Measurements from ENCODE around the gene UNKL.
A peak's percentile ranks its signal among the peaks of the same experiment; 100 is the strongest.

UNKL gene

GRCh38 chr16:1433263-1433560 is 18.7 kb upstream of the UNKL start:
- DNase-seq (ENCODE audit: insufficient read length, low spot score) (no peak), FAIRE-seq (no peak)
- TF ChIP-seq TAF1 (IDR thresholded peaks at IDR 0.05; ENCODE audit: low read depth, low read length), result no peak
- no peak for TF ChIP-seq PAX5 (IDR thresholded peaks at IDR 0.05; ENCODE audit: insufficient read depth, low read length, severe bottlenecking)
- TF ChIP-seq POU2F2 (IDR thresholded peaks at IDR 0.05; ENCODE audit: low read depth, low read length), result no peak
- TF ChIP-seq POLR2A (IDR thresholded peaks at IDR 0.05; ENCODE audit: low read depth, low read length), result no peak
- TF ChIP-seq SPI1 (IDR thresholded peaks at IDR 0.05; ENCODE audit: low read depth, low read length), result no peak
- TF ChIP-seq POLR2AphosphoS5 (IDR thresholded peaks at IDR 0.05; ENCODE audit: low read depth, low read length), result no peak

DNA sequence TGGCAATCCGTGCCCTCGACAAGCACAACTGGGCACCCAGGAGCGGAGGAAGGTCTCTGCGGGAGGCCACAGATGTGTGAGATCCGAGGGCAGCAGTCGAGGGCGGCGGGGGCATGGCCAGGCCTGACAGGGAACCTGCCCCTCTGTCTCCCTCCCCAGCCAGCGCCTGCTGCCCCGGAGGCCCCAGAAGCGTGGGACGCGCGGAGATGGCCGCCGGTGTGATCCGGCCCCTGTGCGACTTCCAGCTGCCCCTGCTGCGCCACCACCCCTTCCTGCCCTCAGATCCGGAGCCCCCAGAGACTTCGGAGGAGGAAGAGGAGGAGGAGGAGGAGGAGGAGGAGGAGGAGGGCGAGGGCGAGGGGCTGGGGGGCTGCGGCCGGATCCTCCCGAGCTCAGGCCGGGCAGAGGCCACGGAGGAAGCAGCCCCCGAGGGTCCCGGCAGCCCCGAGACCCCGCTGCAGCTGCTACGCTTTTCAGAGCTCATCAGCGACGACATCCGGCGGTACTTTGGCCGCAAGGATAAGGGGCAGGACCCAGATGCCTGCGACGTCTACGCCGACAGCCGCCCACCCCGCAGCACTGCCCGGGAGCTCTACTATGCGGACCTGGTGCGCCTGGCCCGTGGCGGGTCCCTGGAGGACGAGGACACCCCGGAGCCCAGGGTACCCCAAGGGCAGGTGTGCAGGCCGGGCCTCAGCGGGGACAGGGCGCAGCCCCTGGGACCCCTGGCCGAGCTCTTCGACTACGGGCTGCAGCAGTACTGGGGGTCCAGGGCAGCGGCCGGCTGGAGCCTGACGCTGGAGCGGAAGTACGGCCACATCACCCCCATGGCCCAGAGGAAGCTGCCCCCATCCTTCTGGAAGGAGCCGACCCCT is 18.1 kb upstream of the UNKL start:
- TF ChIP-seq PAX5 (IDR thresholded peaks at IDR 0.05; ENCODE audit: insufficient read depth, low read length, severe bottlenecking) (no peak), POU2F2 (IDR thresholded peaks at IDR 0.05; ENCODE audit: low read depth, low read length) (no peak), POLR2A (IDR thresholded peaks at IDR 0.05; ENCODE audit: low read depth, low read length) (no peak), TAF1 (IDR thresholded peaks at IDR 0.05; ENCODE audit: low read depth, low read length) (no peak), POLR2AphosphoS5 (IDR thresholded peaks at IDR 0.05; ENCODE audit: low read depth, low read length) (no peak), SPI1 (IDR thresholded peaks at IDR 0.05; ENCODE audit: low read depth, low read length) (no peak)
- FAIRE-seq (no peak), DNase-seq (ENCODE audit: insufficient read length, low spot score) (no peak)

DNA sequence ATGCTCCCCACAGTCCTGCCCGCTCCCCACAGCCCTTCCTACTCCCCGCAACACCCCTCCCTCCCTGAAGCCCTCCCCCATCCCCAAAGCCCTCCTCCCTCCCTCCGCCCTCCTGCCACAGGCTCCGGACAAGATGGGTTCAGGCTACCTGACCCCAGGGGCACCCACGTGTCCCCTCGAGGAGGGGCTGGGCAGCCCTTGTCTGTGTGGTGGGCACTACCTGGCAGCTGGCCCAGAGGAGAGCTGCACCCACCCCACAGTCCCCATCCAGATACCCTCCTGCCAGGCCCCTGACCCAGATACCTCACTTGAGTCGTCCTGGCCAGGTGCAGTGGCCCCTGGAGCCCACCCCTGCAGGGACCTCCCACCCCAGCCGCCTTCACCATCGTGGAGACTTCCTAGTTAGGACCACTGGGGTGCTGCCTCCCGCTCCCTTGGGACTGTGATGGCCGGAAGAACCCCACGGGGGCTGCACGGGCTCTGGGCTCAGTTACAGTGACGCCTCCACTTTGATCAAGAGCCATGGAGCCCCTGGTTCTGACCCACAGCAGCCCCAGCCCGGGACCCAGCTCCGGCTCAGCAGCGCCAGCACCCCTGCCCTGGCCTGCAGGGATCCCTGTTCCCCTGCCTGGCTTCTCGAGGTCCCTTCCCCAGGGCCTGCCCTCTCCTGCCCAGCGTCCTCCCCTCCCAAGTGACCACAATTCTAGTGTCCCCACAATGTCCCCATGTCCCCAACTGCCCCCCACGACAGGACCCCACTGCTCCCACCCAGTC is 17.2 kb upstream of the UNKL start:
- no peak for TF ChIP-seq SPI1 (IDR thresholded peaks at IDR 0.05; ENCODE audit: low read depth, low read length)
- TF ChIP-seq POLR2AphosphoS5 (IDR thresholded peaks at IDR 0.05; ENCODE audit: low read depth, low read length), result no peak
- no peak for TF ChIP-seq POLR2A (IDR thresholded peaks at IDR 0.05; ENCODE audit: low read depth, low read length)
- no peak for TF ChIP-seq PAX5 (IDR thresholded peaks at IDR 0.05; ENCODE audit: insufficient read depth, low read length, severe bottlenecking)
- no peak for TF ChIP-seq POU2F2 (IDR thresholded peaks at IDR 0.05; ENCODE audit: low read depth, low read length)
- no peak for TF ChIP-seq TAF1 (IDR thresholded peaks at IDR 0.05; ENCODE audit: low read depth, low read length)
- no peak for FAIRE-seq
- no peak for DNase-seq (ENCODE audit: insufficient read length, low spot score)

DNA sequence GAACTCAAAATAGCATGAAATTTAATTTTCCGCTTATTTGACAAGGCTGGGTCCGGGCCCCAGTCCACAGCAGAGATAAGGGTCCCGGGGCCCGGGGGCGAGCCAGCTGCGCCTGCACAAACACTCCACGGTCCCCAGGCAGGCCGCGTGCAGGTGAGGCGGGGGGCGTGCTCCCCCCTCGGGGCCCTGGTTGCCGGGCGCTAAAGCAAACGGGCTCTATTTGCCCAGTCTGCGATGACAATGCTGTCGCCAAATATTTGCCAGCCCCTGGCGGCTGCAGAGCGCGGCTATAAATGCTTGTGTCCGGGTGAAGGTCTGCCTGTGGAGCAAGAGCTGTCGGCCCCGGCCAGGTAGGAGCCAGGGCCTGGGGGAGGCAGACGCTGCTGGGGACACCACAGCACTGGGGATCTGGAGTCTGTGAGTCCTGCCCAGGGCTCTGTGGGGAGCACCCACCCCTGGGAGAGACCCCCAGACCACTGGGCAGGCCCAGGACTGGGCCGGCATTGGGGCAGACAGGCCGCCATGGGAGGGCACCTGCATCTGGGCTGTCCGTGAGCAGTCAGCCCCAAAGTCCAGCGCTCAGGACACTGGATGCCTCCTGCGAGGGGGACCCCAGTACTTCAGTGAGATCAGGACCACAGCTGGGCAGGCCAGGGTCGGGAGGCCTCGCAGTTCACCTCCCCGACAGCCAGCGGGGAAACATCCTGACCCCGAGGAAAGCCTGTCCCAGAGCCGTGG is 16.4 kb upstream of the UNKL start, which contains the start of gene PERCC1:
TSS of gene PERCC1 (plus strand) at position 320 of the 738 bp plus-strand sequence. CDS start 1,516 bp downstream, outside the sequence.
- FAIRE-seq (no peak), DNase-seq (ENCODE audit: insufficient read length, low spot score) (no peak)
- no peak for TF ChIP-seq SPI1 (IDR thresholded peaks at IDR 0.05; ENCODE audit: low read depth, low read length)

DNA sequence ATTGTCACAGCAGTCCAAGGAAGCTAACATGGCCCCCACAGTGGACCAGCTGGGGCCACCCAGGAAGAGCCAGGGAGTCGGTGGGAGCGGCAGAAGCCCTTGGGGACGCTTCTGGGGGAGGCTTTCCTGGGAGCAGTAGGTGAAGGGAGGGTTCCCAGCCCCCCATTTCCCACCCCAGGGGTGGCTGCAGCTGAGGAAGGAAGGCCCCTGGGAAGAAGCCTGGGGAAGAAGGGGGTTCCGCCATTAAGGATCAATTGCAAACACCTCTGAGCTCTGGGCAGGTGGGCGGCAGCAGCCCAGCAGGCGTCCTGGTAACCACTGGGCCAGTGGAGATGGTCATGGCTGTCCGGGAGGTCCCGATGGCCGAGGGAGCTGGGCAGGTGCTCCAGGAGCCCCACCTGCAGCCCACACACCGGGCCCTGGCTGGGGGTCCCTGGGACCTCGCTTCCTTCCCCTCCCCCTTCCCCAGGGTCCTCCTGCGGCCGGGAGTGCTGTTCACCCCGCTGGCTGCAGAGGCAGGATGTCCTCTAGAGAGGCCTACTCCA is 15.8 kb upstream of the UNKL start:
- FAIRE-seq, result no peak
- no peak for TF ChIP-seq PAX5 (IDR thresholded peaks at IDR 0.05; ENCODE audit: insufficient read depth, low read length, severe bottlenecking)
- no peak for TF ChIP-seq POLR2A (IDR thresholded peaks at IDR 0.05; ENCODE audit: low read depth, low read length)
- TF ChIP-seq SPI1 (IDR thresholded peaks at IDR 0.05; ENCODE audit: low read depth, low read length), result no peak
- no peak for TF ChIP-seq POLR2AphosphoS5 (IDR thresholded peaks at IDR 0.05; ENCODE audit: low read depth, low read length)
- TF ChIP-seq POU2F2 (IDR thresholded peaks at IDR 0.05; ENCODE audit: low read depth, low read length), result no peak
- no peak for TF ChIP-seq TAF1 (IDR thresholded peaks at IDR 0.05; ENCODE audit: low read depth, low read length)
- no peak for DNase-seq (ENCODE audit: insufficient read length, low spot score)

GRCh38 chr16:1429631-1430030 is 15.1 kb upstream of the UNKL start:
- no peak for DNase-seq (ENCODE audit: insufficient read length, low spot score)
- no peak for FAIRE-seq
- no peak for TF ChIP-seq POU2F2 (IDR thresholded peaks at IDR 0.05; ENCODE audit: low read depth, low read length)
- TF ChIP-seq POLR2AphosphoS5 (IDR thresholded peaks at IDR 0.05; ENCODE audit: low read depth, low read length), result no peak
- no peak for TF ChIP-seq SPI1 (IDR thresholded peaks at IDR 0.05; ENCODE audit: low read depth, low read length)
- TF ChIP-seq PAX5 (IDR thresholded peaks at IDR 0.05; ENCODE audit: insufficient read depth, low read length, severe bottlenecking), result no peak
- TF ChIP-seq TAF1 (IDR thresholded peaks at IDR 0.05; ENCODE audit: low read depth, low read length), result no peak
- no peak for TF ChIP-seq POLR2A (IDR thresholded peaks at IDR 0.05; ENCODE audit: low read depth, low read length)

DNA sequence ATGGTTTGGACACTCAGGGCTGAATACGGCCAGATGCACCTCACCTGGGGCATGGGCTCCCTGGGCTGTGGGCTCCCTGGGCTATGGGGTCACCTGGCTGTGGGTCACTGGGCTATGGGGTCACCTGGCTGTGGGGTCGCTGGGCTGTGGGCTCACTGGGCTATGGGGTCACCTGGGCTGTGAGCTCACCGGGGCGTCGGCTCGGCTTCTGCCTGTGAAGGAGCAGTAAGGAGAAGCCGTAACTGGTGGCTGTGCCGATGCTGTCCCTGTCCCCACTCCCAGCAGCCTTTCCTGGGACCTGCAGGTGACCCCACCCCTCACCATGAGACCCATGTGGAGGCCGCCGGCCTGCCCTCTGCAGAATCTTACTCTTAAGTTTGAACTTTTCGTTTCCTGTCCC is 14.5 kb upstream of the UNKL start:
- FAIRE-seq (no peak), DNase-seq (ENCODE audit: insufficient read length, low spot score) (no peak)
- TF ChIP-seq PAX5 (IDR thresholded peaks at IDR 0.05; ENCODE audit: insufficient read depth, low read length, severe bottlenecking) (no peak), TAF1 (IDR thresholded peaks at IDR 0.05; ENCODE audit: low read depth, low read length) (no peak), SPI1 (IDR thresholded peaks at IDR 0.05; ENCODE audit: low read depth, low read length) (no peak), POLR2AphosphoS5 (IDR thresholded peaks at IDR 0.05; ENCODE audit: low read depth, low read length) (no peak), POLR2A (IDR thresholded peaks at IDR 0.05; ENCODE audit: low read depth, low read length) (no peak), POU2F2 (IDR thresholded peaks at IDR 0.05; ENCODE audit: low read depth, low read length) (no peak)

DNA sequence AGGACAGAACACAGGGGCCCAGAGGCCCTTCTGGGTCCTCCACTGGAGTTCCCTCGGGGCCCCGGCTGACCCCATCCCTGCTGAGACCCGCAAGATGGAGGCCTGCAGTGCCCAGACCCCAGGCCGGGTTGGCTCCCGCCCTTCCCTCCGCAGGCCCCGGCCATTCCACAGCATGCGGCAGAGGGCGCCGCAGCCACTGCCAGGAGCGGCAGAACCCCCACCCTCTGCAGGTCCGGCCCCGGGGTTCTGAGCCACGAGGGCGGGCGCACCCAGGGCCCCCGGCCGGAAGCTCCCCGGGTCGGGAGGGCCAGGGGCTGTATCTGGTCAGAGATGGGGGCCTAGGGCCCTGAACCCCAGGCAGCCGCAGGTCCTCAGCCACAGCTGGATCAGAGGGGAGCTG is 14.0 kb upstream of the UNKL start:
- no peak for TF ChIP-seq POU2F2 (IDR thresholded peaks at IDR 0.05; ENCODE audit: low read depth, low read length)
- no peak for TF ChIP-seq PAX5 (IDR thresholded peaks at IDR 0.05; ENCODE audit: insufficient read depth, low read length, severe bottlenecking)
- TF ChIP-seq TAF1 (IDR thresholded peaks at IDR 0.05; ENCODE audit: low read depth, low read length), result no peak
- TF ChIP-seq SPI1 (IDR thresholded peaks at IDR 0.05; ENCODE audit: low read depth, low read length), result no peak
- no peak for TF ChIP-seq POLR2A (IDR thresholded peaks at IDR 0.05; ENCODE audit: low read depth, low read length)
- TF ChIP-seq POLR2AphosphoS5 (IDR thresholded peaks at IDR 0.05; ENCODE audit: low read depth, low read length), result no peak
- DNase-seq (ENCODE audit: insufficient read length, low spot score) (peak; percentile 93), FAIRE-seq (no peak)
